GM10248 (cell line): Measurements from ENCODE around the gene SLC9B1.
"Not testable (repeated sequence)": the region's sequence is repeated elsewhere in the genome, so short reads cannot be mapped to it uniquely, and the experiment has no call there.

ENCODE experiments used
- CTCF ChIA-PET: fragments of 300-600 bp; sonication (Branson Sonifier 250); formaldehyde crosslinking; extraction: SDS; loops from one replicate; lab custom pipeline; 2021; ENCODE audit warnings: antibody characterized with exemption; lab: Yijun Ruan, JAX
- POLR2A ChIA-PET: fragments of 350-650 bp; sonication (Branson Sonifier 250); formaldehyde crosslinking; extraction: SDS; loops from one replicate; lab custom pipeline; 2020; ENCODE audit warnings: antibody characterized with exemption; lab: Yijun Ruan, JAX
- DNase-seq: peaks from one replicate; pipeline ENCODE4 v3.0.0; 2012; ENCODE audit errors: extremely low spot score
- TF ChIP-seq, protein P1 (sequence below): IDR thresholded peaks from 2 replicates; pipeline ENCODE4 v1.5.1; 2012; ENCODE audit warnings: mild to moderate bottlenecking, low read depth; ENCODE audit errors: extremely low read depth, missing control alignments, control extremely low read depth

Gene SLC9B1

DNA sequence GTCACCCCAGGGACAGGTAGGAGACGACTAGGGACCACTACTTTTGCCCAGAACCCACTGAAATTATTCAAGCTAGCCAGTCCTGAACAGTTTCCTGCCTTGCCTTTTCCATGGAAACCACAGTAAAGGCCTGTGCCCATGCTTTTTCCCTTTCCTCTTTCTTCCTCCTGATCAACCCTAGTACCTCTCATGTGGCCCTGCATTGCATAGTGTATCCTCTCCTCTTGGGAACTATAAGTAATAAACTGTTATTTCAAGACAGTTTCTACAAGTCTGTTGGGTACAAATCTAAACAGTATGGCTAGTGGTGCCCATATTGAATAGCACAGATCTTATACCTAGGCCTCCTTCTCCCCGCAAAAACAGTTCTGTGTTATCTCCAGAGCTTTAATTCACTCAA, 136.2 kb downstream of the SLC9B1 start:
- CTCF ChIA-PET = interaction anchor here (1.1 to 1.8 kb wide), 2 partner anchors 9 to 15 kb away, joined by 3 to 9 read pairs; no protein-coding TSS in a partner anchor

DNA sequence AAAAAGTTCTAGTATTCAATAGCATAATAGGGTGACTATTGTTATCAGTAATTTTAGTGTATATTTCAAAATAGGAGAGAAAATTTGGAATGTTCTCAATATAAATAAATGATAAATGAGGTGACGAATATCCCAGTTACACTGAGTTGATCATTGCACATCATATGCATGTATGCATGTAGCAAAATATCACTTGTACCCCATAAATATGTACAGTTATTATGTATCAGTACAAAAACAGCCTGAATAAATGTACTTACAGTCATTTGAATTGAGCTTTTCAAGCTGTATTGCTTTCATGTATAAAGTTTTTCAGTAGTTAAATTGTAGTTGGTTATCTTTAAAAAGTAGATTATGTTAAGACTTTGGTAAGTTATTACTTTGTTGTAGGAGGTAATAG, 138.2 kb downstream of the SLC9B1 start:
- TF ChIP-seq, protein P1, sequence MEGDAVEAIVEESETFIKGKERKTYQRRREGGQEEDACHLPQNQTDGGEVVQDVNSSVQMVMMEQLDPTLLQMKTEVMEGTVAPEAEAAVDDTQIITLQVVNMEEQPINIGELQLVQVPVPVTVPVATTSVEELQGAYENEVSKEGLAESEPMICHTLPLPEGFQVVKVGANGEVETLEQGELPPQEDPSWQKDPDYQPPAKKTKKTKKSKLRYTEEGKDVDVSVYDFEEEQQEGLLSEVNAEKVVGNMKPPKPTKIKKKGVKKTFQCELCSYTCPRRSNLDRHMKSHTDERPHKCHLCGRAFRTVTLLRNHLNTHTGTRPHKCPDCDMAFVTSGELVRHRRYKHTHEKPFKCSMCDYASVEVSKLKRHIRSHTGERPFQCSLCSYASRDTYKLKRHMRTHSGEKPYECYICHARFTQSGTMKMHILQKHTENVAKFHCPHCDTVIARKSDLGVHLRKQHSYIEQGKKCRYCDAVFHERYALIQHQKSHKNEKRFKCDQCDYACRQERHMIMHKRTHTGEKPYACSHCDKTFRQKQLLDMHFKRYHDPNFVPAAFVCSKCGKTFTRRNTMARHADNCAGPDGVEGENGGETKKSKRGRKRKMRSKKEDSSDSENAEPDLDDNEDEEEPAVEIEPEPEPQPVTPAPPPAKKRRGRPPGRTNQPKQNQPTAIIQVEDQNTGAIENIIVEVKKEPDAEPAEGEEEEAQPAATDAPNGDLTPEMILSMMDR = no peak
- POLR2A ChIA-PET = interaction anchor here (1.0 kb wide), 1 partner anchor 12 kb away, joined by 3 read pairs; the partner anchor contains the start of gene CISD2
- DNase-seq = no peak
- CTCF ChIA-PET = no interaction called here

More for the DNA sequence above, 136.2 kb downstream of the SLC9B1 start:
- POLR2A ChIA-PET = interaction anchor here (1.8 kb wide), 1 partner anchor 15 kb away, joined by 13 read pairs; the partner anchor contains the start of gene CISD2
- TF ChIP-seq, protein P1 = no peak
- no peak for DNase-seq

DNA sequence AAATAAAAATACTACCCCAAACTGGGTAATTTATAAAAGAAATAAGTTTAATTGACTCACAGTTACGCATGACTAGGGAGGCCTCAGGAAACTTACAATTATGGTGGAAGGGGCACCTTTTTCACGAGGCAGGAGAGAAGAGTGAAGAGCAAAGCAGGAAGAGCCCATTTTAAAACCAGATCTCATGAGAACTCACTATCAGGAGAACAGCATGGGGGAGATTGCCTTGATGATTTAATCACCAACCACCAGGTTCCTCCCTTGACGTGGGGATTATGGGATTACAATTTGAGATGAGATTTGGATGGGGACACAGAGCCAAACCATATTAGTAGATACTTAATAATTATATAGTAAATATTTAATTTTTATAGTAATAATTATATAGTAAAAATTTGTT, 140.6 kb downstream of the SLC9B1 start:
- CTCF ChIA-PET = no interaction called here
- POLR2A ChIA-PET = no interaction called here
- DNase-seq = no peak
- TF ChIP-seq, protein P1 = no peak

DNA sequence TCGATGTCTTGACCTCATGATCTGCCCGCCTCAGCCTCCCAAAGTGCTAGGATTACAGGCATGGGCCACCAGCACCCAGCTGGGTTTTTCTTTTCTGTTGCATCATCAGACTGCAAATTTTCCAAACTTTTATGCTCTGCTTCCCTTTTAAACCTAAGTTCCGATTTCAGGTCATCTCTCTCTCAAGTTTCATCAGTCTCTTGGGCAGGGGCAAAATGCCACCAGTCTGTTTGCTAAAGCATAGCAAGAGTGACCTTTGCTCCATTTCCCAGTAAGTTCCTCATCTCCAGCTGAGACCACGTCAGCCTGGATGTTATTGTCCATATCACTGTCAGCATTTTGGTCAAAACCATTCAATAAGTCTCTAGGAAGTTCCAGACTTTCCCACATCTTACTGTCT, 141.2 kb downstream of the SLC9B1 start:
- CTCF ChIA-PET, DNase-seq, POLR2A ChIA-PET: not testable (repeated sequence)

DNA sequence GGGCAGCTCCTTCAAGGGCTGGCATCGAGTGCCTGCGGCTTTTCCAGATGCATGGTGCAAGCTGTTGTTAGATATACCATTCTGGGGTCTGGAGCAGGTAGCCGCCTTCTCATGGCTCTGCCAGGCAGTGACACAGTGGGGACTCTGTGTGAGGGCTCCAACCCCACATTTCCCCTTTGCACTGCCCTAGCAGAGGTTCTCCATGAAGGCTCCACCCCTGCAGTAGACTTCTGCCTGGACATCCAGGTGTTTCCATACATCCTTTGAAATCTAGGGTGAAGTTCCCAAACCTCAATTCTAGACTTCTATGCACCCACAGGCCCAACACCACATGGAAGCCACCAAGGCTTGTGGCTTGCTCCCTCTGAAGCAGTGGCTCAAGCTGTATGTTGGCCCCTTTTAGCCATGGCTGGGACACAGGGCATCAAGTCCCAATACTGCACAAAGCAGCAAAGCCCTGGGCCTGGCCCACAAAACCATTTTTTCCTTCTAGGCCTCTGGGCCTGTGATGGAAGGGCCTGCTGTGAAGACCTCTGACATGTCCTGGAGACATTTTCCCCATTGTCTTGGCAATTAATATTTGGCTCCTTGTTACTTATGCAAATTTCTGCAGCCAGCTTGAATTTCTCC, 141.9 kb downstream of the SLC9B1 start:
- CTCF ChIA-PET, DNase-seq, POLR2A ChIA-PET: not testable (repeated sequence)

DNA sequence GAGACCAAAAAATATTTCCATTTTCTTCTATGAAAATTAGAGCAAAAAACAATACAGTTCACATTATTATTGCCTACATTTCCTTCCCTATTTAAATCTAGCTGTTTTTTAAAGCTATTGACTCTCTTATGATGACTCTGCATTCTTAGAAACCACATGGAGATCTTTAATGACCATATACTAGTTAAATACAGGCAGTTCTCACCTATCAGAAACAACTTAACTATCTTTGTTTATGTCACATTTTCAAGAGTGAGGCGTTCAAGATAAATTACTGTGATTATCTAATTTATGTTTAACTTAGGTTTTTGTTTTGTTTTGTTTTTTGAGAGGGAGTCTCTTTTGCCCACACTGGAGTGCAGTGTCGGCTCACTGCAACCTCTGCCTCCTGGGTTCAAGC, 147.7 kb downstream of the SLC9B1 start:
- POLR2A ChIA-PET = no interaction called here

DNA sequence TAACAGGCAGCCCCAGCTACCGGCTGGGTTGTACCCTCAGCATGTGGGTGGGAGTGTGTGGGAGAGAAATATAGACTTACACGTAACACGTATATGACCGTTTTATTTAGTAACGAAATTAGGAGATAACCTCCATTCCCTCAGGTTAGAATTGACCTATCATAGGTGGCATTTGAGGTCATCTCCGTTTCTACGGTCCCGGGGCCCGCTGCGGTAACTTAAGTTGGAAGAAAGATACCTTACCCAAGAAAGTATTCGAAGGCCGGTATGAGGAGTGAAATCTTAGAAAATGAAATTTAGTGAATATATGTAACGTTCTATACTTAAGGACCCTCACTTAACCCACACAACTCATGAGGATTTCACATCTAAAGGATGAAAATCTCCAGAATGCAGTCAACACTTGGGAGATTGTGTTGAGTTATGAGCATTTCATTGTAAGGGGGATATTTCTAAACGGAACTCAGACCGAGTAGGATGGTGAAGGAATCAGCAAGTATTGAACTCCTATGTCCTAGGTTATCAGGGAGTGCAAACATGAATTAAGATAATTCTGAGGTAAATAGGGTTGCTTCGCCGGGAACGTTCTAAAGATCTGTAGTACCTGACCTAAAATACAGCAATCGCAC, 149.8 kb downstream of the SLC9B1 start:
- CTCF ChIA-PET = interaction anchor here (0.8 to 2.8 kb wide), 2 partner anchors 42 to 230 kb away, joined by 3 to 13 read pairs; partner anchors contain the start of genes BDH2 and UBE2D3
- TF ChIP-seq, protein P1 = no peak
- peak; percentile 25 for DNase-seq
- POLR2A ChIA-PET = interaction anchor here (0.9 to 2.6 kb wide), 4 partner anchors 12 to 46 kb away, joined by 3 to 49 read pairs (median 8); partner anchors contain the start of gene UBE2D3

More for the DNA sequence above, 147.7 kb downstream of the SLC9B1 start:
- TF ChIP-seq, protein P1 = no peak
- no peak for DNase-seq
- CTCF ChIA-PET = no interaction called here
